B cell (primary cell): ENCODE results near the gene COL4A1.

Experiments used
- CTCF ChIP-seq: fragments of 200-600 bp; IDR thresholded peaks from one replicate; pipeline ENCODE4 v1.8.0; 2022; ENCODE audit warnings: antibody characterized with exemption, mild to moderate bottlenecking
- EZH2 ChIP-seq: IDR thresholded peaks from 2 replicates; pipeline ENCODE4 v1.6.1; 2012; ENCODE audit warnings: borderline replicate concordance, low read depth, mild to moderate bottlenecking, moderate library complexity, low read length; ENCODE audit not compliant: insufficient read depth, poor library complexity, severe bottlenecking

GRCh38 chr13:110211735-110212134 lies 95.2 kb downstream of the COL4A1 start:
- no peak for TF ChIP-seq CTCF
- TF ChIP-seq EZH2 = no peak
